Fibroblast of lung (primary cell): ENCODE results near the gene DAZAP1. TPM values are rescaled to one million over a fixed set of nuclear protein-coding genes. Genes with fewer than 3 reads are reported as not detected.

Source experiments
- DNase-seq, 2 donors: peaks; one replicate each; pipeline versions ENCODE4 v3.0.0 to v3.0.0-alpha.2; 2010; ENCODE audit warnings: low read depth in 2 of 2
- H2AFZ ChIP-seq: 2 replicates; pipeline ENCODE4 v1.5.1; 2012; ENCODE audit warnings: low read length, control low read depth, inconsistent platforms
- H3K27ac ChIP-seq: 2 replicates; pipeline ENCODE4 v1.5.1; 2011; ENCODE audit warnings: low read length, control low read depth; ENCODE audit not compliant: insufficient read depth
- H3K27me3 ChIP-seq: 2 replicates; pipeline ENCODE4 v1.5.1; 2011; ENCODE audit warnings: mild to moderate bottlenecking, low read length; ENCODE audit not compliant: control insufficient read depth, insufficient read depth
- H3K36me3 ChIP-seq: 2 replicates; pipeline ENCODE4 v1.5.1; 2011; ENCODE audit warnings: low read length; ENCODE audit not compliant: control insufficient read depth, insufficient read depth
- H3K4me1 ChIP-seq: 2 replicates; pipeline ENCODE4 v1.5.1; 2011; ENCODE audit warnings: low read length; ENCODE audit not compliant: control insufficient read depth, insufficient read depth; ENCODE audit errors: extremely low read depth
- H3K4me2 ChIP-seq: 2 replicates; pipeline ENCODE4 v1.5.1; 2011; ENCODE audit warnings: low read length, control low read depth; ENCODE audit not compliant: insufficient read depth; ENCODE audit errors: extremely low read depth
- H3K4me3 ChIP-seq, 4 experiments: fragments of 200-600 bp in 1 of 4; sonication (generic) in 1 of 4; replicated peaks in 1 of 4; 2 replicates each; pipeline ENCODE4 v1.5.1; 2011 to 2016; ENCODE audit warnings: low read length in 4 of 4, low read depth in 3 of 4, mild to moderate bottlenecking in 3 of 4, control low read depth in 2 of 4, inconsistent platforms in 1 of 4, mixed read lengths in 1 of 4; ENCODE audit not compliant: insufficient read depth in 1 of 4; ENCODE audit errors: control extremely low read depth in 1 of 4
- H3K79me2 ChIP-seq: 2 replicates; pipeline ENCODE4 v1.5.1; 2012; ENCODE audit warnings: mild to moderate bottlenecking, low read length, inconsistent platforms; ENCODE audit not compliant: control insufficient read depth, insufficient read depth
- H3K9ac ChIP-seq: 2 replicates; pipeline ENCODE4 v1.5.1; 2011; ENCODE audit warnings: mild to moderate bottlenecking, low read length, control low read depth; ENCODE audit not compliant: insufficient read depth
- H3K9me3 ChIP-seq: 2 replicates; pipeline ENCODE4 v1.5.1; 2012; ENCODE audit warnings: low read depth, low read length; ENCODE audit not compliant: control insufficient read depth, insufficient read depth
- H4K20me1 ChIP-seq: 2 replicates; pipeline ENCODE4 v1.5.1; 2011; ENCODE audit warnings: low read length; ENCODE audit not compliant: control insufficient read depth, insufficient read depth; ENCODE audit errors: extremely low read depth
- CTCF ChIP-seq, 2 donors: IDR thresholded peaks in 1 of 2; conservative IDR thresholded peaks in 1 of 2; 1 replicate in 1 of 2; 2 replicates in 1 of 2; pipeline ENCODE4 v1.5.1; 2011 to 2012; ENCODE audit warnings: low read length in 2 of 2, control low read depth in 1 of 2, inconsistent platforms in 1 of 2, low read depth in 1 of 2, mild to moderate bottlenecking in 1 of 2
- EZH2 ChIP-seq: IDR thresholded peaks from 2 replicates; pipeline ENCODE4 v1.5.1; 2012; ENCODE audit warnings: low read length, control low read depth, mild to moderate bottlenecking; ENCODE audit errors: missing control alignments
- polyA plus RNA-seq, 2 donors: library from polyadenylated mRNA; depleted of rRNA in 1 of 2; stranded (reverse) in 1 of 2; unstranded in 1 of 2; fragments of >200 nt; gene quantifications; 2 replicates each; pipeline ENCODE4 v1.2.1, GENCODE V29; 2011 to 2012; ENCODE audit warnings: missing spikeins in 1 of 2
- total RNA-seq: library from RNA; depleted of rRNA; stranded (reverse); fragments of >200 nt; gene quantifications from 2 replicates; pipeline ENCODE4 v1.2.1, GENCODE V29; 2014

The DAZAP1 gene
- total and polyA plus RNA-seq, 2 donors (not counting 1 experiment from before 2014, with no cell fraction given): 44.6 to 49.5 TPM

- H3K79me2 ChIP-seq: no peaks in the 10 kb centered on the region
- H3K4me1 ChIP-seq: no peaks in the 10 kb centered on the region
- H3K27ac ChIP-seq: no peak overlapping the region
- no peak overlapping the region for H3K4me3 ChIP-seq
- no peak overlapping the region for H3K4me2 ChIP-seq
- H3K9me3 ChIP-seq: no peaks in the 10 kb centered on the region
- no peak overlapping the region for H2AFZ ChIP-seq
- no peaks in the 10 kb centered on the region for H3K36me3 ChIP-seq
- H4K20me1 ChIP-seq: no peaks in the 10 kb centered on the region
- no peak for TF ChIP-seq EZH2
- TF ChIP-seq CTCF (conservative IDR thresholded peaks at IDR 0.05 in 1 of 2, IDR thresholded peaks at IDR 0.05 in 1 of 2; ENCODE audit: low read depth in 1 of 2, low read length in 2 of 2): no peak
- peaks cover 9% of the 10 kb centered on the region for H3K27me3 ChIP-seq
- no peak overlapping the region for H3K9ac ChIP-seq
- no peak for DNase-seq
These were observed 54.5 kb downstream of the DAZAP1 start for GRCh38 chr19:1461862-1462261.

- H4K20me1 ChIP-seq: no peaks in the 10 kb centered on the region
- H3K27me3 ChIP-seq: peaks cover 30% of the 10 kb centered on the region
- no peaks in the 10 kb centered on the region for H3K79me2 ChIP-seq
- no peak overlapping the region for H3K9ac ChIP-seq
- no peaks in the 10 kb centered on the region for H3K9me3 ChIP-seq
- no peaks in the 10 kb centered on the region for H3K4me1 ChIP-seq
- DNase-seq: peak in 1 of 2 donors; percentile 39
- H3K4me2 ChIP-seq: no peak overlapping the region
- no peaks in the 10 kb centered on the region for H3K36me3 ChIP-seq
- H3K27ac ChIP-seq: no peak overlapping the region
- TF ChIP-seq CTCF (conservative IDR thresholded peaks at IDR 0.05 in 1 of 2, IDR thresholded peaks at IDR 0.05 in 1 of 2; ENCODE audit: low read depth in 1 of 2, low read length in 2 of 2): peak in 1 of 2 donors; percentile 44
- peak; percentile 1 for TF ChIP-seq EZH2
- no peak overlapping the region for H2AFZ ChIP-seq
- no peak overlapping the region for H3K4me3 ChIP-seq
These were observed 58.0 kb downstream of the DAZAP1 start for GRCh38 chr19:1465191-1466016.

GRCh38 chr19:1466018-1466460 lies 58.7 kb downstream of the DAZAP1 start:
- no peaks in the 10 kb centered on the region for H3K9me3 ChIP-seq
- TF ChIP-seq CTCF (conservative IDR thresholded peaks at IDR 0.05 in 1 of 2, IDR thresholded peaks at IDR 0.05 in 1 of 2; ENCODE audit: low read depth in 1 of 2, low read length in 2 of 2) (no peak), EZH2 (no peak)
- H3K4me3 ChIP-seq: no peak overlapping the region
- H3K27me3 ChIP-seq: peaks cover 33% of the 10 kb centered on the region
- H3K4me1 ChIP-seq: peaks cover 2% of the 10 kb centered on the region
- no peaks in the 10 kb centered on the region for H3K36me3 ChIP-seq
- DNase-seq: no peak
- H3K4me2 ChIP-seq: no peak overlapping the region
- H3K27ac ChIP-seq: no peak overlapping the region
- no peaks in the 10 kb centered on the region for H3K79me2 ChIP-seq
- no peaks in the 10 kb centered on the region for H4K20me1 ChIP-seq
- no peak overlapping the region for H3K9ac ChIP-seq
- H2AFZ ChIP-seq: no peak overlapping the region
